ENCODE results near the gene SUPT3H.

Gene SUPT3H

GRCh38 chr6:44983467-44984365, 394.0 kb downstream of the SUPT3H start:
- DNase-seq: no peak

- DNase-seq: no peak
These were observed 396.9 kb downstream of the SUPT3H start for GRCh38 chr6:44980841-44981240.

GRCh38 chr6:44976677-44977641, 400.8 kb downstream of the SUPT3H start:
- DNase-seq: no peak

DNA sequence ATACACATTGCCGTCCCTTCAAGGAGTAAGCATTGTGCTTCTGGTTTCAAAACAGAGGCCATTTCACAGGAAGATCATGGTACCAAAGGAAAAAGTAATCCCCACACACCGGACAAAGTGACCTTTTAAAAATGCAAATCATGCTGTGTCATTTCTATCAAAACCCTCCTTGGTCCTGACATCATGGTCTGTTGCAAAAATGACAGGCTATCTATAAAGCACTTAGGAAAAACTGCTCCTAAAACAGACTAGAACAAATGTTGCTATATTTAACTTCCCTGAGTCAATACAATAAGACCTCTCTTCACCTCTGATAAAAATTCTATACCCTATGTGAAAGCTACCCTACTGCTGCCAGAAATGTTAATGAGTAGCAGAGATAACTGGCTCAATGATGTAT, 403.2 kb downstream of the SUPT3H start:
- DNase-seq: no peak

- DNase-seq: no peak
These were observed 405.0 kb downstream of the SUPT3H start for GRCh38 chr6:44972709-44973108.

DNA sequence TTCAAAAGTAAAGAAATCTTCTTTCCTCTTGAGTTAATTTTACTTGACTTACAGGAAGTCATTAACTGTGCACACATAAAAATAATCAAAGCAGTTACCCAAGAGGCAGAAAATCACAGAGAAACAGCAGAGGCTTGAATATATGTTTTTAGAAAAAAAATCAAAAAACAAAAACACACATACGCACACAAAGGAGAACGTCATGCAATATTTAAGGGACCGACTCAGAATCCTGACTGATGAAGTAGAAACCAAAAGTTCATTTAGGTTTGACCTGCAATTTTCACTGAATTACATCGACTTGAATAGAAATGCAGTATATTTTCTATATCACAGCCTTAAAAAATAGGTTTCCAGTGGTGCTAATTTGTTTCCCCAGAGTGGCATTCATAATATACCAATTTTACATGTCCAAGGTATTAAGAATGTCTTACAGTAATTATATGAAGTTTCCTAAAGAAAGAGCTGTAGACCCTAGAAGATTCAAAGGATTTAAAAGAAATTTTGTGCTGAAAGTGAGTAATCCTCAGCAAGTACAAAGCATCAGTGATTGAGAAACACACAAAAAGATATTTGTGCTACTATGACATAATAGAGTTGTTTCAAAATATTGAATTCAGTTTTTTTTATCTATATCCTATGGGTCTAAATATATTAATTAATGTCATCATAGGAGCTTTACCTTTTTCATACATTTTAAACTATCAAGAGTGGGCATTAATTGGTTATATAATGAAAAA, 408.1 kb downstream of the SUPT3H start:
- no peak for DNase-seq

DNA sequence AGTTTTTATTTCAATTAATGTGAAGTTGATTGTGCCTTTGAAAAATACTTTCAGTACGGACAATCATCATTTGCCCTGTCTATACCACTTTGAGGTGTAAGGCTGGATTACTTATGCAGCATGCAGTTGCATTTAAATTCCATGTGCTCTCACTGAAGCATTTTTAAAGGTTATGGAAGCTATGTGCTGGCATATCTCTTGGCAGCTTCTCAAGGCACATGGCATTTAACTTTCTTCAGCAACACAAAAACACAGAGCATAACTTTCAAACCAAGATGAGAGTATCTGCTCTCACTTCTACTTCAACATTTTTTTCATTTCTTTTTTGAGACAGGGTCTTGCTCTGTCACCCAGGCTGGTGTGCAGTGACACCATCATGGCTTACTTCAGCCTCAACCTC, 410.3 kb downstream of the SUPT3H start:
- DNase-seq: no peak

- DNase-seq: no peak
These were observed 411.2 kb downstream of the SUPT3H start for GRCh38 chr6:44966449-44967092.

DNA sequence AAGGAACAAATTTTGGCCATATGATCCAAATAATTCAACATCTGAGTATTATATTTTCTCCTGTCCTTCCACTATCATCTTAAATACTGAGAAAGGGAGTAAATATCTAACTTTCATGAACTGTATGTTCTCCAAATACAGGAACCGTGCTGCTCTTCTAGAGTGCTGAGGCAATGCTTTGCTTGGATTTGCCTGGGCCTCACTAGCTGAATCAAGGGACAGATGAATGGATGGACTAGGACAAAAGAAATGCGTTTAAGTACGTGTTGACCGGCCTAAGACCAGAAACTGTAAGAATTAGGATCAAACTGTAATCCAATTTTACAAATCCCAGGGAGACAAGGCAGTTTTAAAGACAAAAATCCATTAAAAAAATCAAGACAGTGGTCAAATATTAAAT, 412.0 kb downstream of the SUPT3H start:
- no peak for DNase-seq

GRCh38 chr6:44960898-44961297, 416.8 kb downstream of the SUPT3H start:
- no peak for DNase-seq

DNA sequence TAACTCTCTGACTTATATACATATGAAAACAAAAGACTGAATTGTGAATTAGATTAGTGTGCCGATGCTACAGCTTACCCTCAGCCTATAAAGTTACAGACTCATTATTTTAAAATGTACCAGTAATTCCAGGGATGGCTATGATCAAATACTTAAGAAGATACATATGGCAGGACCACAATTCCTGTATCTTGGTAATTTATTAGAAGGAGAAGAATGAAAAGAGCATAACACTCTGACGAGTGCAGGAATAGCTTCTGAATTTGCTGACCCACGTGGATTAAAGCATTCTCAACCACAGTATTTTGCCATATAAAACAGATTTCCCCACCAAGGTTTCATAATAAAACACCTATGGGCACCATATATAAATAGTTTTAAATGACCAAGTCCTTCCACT, 418.1 kb downstream of the SUPT3H start:
- DNase-seq: no peak

DNA sequence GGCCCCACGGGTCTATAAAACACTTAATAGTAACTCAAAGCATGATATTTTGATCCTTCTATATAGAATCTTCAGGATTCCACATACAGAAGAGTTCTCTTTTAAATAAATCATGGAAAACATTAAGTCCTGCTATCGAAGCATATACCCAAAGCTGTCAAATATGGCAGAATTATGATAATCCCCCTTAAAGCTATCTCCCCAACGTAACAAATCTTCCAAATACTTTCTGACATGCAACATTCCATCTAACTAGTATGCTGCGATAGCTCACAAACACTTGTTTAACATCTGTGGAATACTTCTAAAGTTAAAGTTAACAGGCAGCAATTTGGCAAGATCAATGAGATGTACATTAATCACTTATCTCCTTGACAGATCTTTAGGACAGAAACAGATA, 420.6 kb downstream of the SUPT3H start:
- no peak for DNase-seq

DNA sequence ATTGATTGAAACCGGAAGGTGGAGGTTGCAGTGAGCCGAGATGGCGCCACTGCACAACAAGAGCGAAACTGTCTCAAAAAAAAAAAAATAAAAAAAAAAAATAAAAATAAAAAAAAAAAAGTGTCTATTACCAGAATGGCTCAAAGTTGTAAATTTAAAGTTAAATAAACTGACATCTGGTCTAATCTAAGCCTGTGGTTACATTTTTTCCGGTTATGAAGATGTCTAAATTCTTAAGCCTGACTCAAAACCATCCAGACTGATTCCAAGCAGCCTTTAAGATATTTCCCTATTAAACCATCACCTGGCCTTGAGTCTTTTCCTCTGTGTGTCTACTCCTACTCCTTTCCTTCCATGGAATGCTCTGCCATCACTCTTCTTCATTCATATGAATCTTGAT, 421.3 kb downstream of the SUPT3H start:
- no peak for DNase-seq

DNA sequence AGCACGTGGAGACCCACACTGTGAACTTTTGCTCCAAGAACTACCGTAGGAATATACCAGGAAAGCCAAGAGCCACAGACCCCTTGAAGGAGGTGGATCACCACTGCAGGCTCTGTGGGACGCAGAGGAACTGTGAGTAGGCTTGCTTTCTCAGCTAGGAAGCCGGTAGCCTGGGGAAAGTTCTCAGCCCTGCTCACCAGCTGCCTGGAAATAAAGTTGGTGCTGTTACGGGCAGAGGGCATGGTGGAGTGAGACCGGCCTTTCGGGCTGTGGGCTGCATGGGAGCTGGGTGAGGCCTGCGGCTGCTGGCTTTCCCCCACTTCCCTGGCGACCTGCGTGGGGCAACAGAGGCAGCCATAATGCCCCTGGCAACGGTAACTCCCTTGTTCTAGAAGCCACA, 422.6 kb downstream of the SUPT3H start:
- no peak for DNase-seq

DNA sequence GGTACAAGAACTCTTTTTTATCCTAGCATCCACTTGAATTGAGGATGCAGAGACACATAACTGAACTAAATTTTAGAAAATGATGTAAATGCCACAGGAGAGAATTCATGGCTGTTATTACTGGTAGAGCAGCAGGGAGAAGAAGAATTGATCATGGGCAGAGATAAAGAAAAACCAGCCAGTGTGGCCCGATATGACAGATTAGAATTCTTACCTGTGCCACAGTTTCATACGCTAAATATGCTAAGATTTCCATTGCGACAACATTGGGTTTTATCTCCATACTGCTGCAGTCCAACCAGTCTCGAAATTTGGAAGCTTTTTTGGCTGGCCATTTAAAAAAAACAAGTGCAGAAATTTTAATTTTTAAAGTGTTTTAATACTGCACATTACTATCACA, 423.5 kb downstream of the SUPT3H start:
- no peak for DNase-seq

- no peak for DNase-seq
These were observed 426.4 kb downstream of the SUPT3H start for GRCh38 chr6:44951253-44951747.

DNA sequence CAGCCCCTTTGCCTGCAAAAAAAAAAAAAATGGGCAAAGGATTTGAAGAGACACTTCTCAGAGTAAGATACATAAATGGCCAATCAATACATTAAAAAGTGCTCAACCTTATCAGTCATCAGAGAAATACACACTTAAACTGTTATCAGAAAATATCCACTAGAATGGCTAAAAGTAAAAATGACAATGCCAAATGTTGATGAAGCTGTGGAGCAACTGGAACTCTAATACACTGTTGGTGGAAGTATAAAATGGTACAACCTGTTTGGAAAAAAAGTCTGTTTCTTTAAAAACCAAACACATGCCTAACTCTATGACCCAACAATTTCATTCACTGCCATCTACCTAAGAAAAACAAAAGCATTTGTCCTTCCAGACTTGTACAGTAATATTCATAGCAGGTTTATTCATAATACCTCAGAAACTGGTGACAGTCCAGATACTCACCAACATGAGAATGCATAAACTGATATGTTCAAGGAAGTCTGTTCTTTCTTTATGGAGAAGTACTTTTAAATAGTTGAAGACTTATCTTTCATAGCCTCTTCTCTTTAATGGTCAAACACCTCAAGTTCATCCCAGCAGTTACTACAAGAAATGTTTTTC, 428.0 kb downstream of the SUPT3H start:
- no peak for DNase-seq

GRCh38 chr6:44943541-44943940, 434.2 kb downstream of the SUPT3H start:
- no peak for DNase-seq

DNA sequence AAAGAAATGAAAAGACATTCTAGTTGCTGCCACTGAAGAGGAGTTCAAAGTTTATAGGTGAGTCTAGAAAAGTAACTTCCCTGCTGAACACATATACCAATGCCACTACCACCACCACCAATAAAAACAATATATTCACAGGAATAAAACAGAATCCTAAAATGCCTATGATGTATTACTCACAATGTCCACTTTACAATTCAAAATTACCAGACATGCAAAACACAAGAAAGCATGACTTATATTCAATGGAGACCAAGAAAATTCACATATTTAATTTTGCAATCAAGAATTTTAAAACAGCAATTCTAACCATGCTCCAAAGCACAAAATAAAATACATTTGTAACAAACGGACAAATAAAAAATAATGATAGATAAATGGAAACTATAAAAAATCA, 434.9 kb downstream of the SUPT3H start:
- DNase-seq: no peak

GRCh38 chr6:44942201-44942600, 435.5 kb downstream of the SUPT3H start:
- no peak for DNase-seq

DNA sequence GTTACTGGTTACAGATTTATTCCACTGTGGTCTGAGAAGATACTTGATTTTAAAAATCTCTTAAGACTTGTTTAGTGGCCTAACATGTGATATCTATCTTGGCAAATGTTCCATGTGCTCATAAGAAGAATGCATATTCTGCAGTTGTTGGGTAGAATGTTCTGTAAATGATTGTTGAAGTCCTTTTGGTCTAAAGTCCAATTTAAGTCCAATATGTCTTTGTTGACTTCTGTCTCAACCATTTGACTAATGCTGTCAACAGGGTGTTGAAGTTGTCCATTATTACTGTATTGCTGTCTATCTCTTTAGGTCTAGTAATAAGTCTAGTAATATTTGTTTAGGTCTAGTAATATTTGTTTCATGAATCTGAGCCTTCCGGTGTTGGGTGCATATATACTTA, 437.4 kb downstream of the SUPT3H start:
- DNase-seq: no peak

Measured in activated CD4-positive, alpha-beta T cell treated with anti-CD3 and anti-CD28 coated beads for 1 hour (primary cell).